ENCODE data around the gene TBC1D19. TPM values are rescaled to one million over a fixed set of nuclear protein-coding genes. Genes with fewer than 3 reads are reported as not detected.
A peak's percentile ranks its signal among the peaks of the same experiment; 100 is the strongest.

TBC1D19 gene
- total and polyA plus RNA-seq, 9 of the 15 experiments (the other 6 are each of a cell fraction or from before 2014, with no cell fraction given) = 0.73 to 5.6 (median 3.7) TPM

DNA sequence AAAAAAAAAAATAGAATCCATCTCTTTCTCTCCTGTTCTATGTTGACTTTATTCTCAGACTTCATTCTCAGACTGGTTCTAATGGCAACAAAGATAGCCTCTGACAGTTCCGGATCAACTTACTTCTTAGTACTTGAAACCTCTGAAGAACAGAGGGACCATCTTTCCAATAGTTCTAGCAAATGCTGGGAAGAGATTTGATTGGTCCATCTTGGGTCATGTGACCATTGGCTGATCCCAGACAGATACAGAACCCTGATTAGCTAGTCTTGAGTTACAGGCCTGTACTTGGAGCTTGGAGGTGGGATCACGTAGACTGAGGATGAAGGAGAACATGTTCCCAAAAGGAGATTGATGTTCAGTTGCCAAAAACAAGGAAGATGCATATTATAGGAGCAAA lies 209.9 kb downstream of the TBC1D19 start (continued):
- TF ChIP-seq, protein P1, sequence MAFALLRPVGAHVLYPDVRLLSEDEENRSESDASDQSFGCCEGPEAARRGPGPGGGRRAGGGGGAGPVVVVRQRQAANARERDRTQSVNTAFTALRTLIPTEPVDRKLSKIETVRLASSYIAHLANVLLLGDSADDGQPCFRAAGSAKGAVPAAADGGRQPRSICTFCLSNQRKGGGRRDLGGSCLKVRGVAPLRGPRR (CRISPR knock-in tag; IDR thresholded peaks at IDR 0.05) = no peak
- no peak for TF ChIP-seq RBM15 (IDR thresholded peaks at IDR 0.05; ENCODE audit: insufficient read depth, low read length)
- TF ChIP-seq, protein P2, sequence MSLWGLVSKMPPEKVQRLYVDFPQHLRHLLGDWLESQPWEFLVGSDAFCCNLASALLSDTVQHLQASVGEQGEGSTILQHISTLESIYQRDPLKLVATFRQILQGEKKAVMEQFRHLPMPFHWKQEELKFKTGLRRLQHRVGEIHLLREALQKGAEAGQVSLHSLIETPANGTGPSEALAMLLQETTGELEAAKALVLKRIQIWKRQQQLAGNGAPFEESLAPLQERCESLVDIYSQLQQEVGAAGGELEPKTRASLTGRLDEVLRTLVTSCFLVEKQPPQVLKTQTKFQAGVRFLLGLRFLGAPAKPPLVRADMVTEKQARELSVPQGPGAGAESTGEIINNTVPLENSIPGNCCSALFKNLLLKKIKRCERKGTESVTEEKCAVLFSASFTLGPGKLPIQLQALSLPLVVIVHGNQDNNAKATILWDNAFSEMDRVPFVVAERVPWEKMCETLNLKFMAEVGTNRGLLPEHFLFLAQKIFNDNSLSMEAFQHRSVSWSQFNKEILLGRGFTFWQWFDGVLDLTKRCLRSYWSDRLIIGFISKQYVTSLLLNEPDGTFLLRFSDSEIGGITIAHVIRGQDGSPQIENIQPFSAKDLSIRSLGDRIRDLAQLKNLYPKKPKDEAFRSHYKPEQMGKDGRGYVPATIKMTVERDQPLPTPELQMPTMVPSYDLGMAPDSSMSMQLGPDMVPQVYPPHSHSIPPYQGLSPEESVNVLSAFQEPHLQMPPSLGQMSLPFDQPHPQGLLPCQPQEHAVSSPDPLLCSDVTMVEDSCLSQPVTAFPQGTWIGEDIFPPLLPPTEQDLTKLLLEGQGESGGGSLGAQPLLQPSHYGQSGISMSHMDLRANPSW (CRISPR knock-in tag; IDR thresholded peaks at IDR 0.05) = no peak
- TF ChIP-seq, protein P3, sequence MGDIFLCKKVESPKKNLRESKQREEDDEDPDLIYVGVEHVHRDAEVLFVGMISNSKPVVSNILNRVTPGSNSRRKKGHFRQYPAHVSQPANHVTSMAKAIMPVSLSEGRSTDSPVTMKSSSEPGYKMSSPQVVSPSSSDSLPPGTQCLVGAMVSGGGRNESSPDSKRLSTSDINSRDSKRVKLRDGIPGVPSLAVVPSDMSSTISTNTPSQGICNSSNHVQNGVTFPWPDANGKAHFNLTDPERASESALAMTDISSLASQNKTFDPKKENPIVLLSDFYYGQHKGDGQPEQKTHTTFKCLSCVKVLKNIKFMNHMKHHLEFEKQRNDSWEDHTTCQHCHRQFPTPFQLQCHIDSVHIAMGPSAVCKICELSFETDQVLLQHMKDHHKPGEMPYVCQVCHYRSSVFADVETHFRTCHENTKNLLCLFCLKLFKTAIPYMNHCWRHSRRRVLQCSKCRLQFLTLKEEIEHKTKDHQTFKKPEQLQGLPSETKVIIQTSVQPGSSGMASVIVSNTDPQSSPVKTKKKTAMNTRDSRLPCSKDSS (IDR thresholded peaks at IDR 0.05; ENCODE audit: low read depth, partially characterized antibody) = no peak
- TF ChIP-seq CBX5 (IDR thresholded peaks at IDR 0.05; ENCODE audit: borderline replicate concordance, low read depth) = no peak
- TF ChIP-seq MCM2 (IDR thresholded peaks at IDR 0.05; ENCODE audit: low read depth) = no peak
- TF ChIP-seq, protein P4, sequence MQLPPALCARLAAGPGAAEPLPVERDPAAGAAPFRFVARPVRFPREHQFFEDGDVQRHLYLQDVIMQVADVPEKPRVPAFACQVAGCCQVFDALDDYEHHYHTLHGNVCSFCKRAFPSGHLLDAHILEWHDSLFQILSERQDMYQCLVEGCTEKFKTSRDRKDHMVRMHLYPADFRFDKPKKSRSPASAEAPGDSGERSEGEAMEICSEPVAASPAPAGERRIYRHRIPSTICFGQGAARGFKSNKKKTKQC (CRISPR knock-in tag; IDR thresholded peaks at IDR 0.05) = no peak
- no peak for TF ChIP-seq ARNT (IDR thresholded peaks at IDR 0.05)
- TF ChIP-seq ZKSCAN3 (CRISPR knock-in tag; IDR thresholded peaks at IDR 0.05) = no peak
- TF ChIP-seq PHF20 (IDR thresholded peaks at IDR 0.05; ENCODE audit: partially characterized antibody) = no peak
- TF ChIP-seq ZC3H4 (CRISPR knock-in tag; IDR thresholded peaks at IDR 0.05; ENCODE audit: borderline replicate concordance) = no peak
- TF ChIP-seq, protein P5, sequence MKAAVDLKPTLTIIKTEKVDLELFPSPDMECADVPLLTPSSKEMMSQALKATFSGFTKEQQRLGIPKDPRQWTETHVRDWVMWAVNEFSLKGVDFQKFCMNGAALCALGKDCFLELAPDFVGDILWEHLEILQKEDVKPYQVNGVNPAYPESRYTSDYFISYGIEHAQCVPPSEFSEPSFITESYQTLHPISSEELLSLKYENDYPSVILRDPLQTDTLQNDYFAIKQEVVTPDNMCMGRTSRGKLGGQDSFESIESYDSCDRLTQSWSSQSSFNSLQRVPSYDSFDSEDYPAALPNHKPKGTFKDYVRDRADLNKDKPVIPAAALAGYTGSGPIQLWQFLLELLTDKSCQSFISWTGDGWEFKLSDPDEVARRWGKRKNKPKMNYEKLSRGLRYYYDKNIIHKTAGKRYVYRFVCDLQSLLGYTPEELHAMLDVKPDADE (conservative IDR thresholded peaks at IDR 0.05; ENCODE audit: control insufficient read depth, low read depth, low read length) = no peak
- TF ChIP-seq KAT8 (IDR thresholded peaks at IDR 0.05; ENCODE audit: low read depth) = no peak
- TF ChIP-seq HDAC2 (IDR thresholded peaks at IDR 0.05) = no peak
- no peak for TF ChIP-seq HEY1 (CRISPR knock-in tag; IDR thresholded peaks at IDR 0.05; ENCODE audit: borderline replicate concordance)
- TF ChIP-seq ZNF184 (CRISPR knock-in tag; IDR thresholded peaks at IDR 0.05) = no peak
- TF ChIP-seq MAFG (tag; conservative IDR thresholded peaks at IDR 0.05) = no peak
- no peak for TF ChIP-seq ZNF165 (CRISPR knock-in tag; IDR thresholded peaks at IDR 0.05; ENCODE audit: borderline replicate concordance)
- no peak for TF ChIP-seq RBM34 (IDR thresholded peaks at IDR 0.05; ENCODE audit: borderline replicate concordance, insufficient read depth, low read length)
- no peak for TF ChIP-seq ESRRB (CRISPR knock-in tag; IDR thresholded peaks at IDR 0.05; ENCODE audit: borderline replicate concordance)
- TF ChIP-seq ZNF24 (IDR thresholded peaks at IDR 0.05) = no peak
- TF ChIP-seq, protein P6, sequence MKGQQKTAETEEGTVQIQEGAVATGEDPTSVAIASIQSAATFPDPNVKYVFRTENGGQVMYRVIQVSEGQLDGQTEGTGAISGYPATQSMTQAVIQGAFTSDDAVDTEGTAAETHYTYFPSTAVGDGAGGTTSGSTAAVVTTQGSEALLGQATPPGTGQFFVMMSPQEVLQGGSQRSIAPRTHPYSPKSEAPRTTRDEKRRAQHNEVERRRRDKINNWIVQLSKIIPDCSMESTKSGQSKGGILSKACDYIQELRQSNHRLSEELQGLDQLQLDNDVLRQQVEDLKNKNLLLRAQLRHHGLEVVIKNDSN (CRISPR knock-in tag; IDR thresholded peaks at IDR 0.05) = peak; percentile 76
- TF ChIP-seq ZNF133 (CRISPR knock-in tag; IDR thresholded peaks at IDR 0.05) = no peak
- TF ChIP-seq RAD51 (IDR thresholded peaks at IDR 0.05; ENCODE audit: borderline replicate concordance, low read depth) = peak; percentile 84
- TF ChIP-seq PML (IDR thresholded peaks at IDR 0.05; ENCODE audit: low read length) = no peak
